A673 (cell line): ENCODE data around the gene GUCA1A.

Experiments used
- CTCF ChIP-seq: fragments of 300-800, 200-600 bp; sonication (generic); conservative IDR thresholded peaks from 2 replicates; pipeline ENCODE4 v1.5.1; 2017; ENCODE audit warnings: low read depth, mild to moderate bottlenecking, antibody characterized with exemption, low read length, moderate library complexity, mixed read lengths
- EZH2 ChIP-seq: fragments of 200-600 bp; sonication (generic); IDR thresholded peaks from 2 replicates; pipeline ENCODE4 v1.6.1; 2017; ENCODE audit warnings: borderline replicate concordance, low read depth, mild to moderate bottlenecking, mixed read lengths, antibody characterized with exemption, low read length; ENCODE audit not compliant: poor library complexity, severe bottlenecking

- TF ChIP-seq CTCF (no peak), EZH2 (no peak)
Observed at GRCh38 chr6:42176981-42177380, 3.8 kb downstream of the GUCA1A start.
